Fibroblast of gingiva (primary cell): ENCODE measurements around the gene ATG13.

Experiments
- DNase-seq: peaks from one replicate; pipeline ENCODE4 v3.0.0-alpha.2; 2011; ENCODE audit warnings: low read depth

ATG13 gene

DNA sequence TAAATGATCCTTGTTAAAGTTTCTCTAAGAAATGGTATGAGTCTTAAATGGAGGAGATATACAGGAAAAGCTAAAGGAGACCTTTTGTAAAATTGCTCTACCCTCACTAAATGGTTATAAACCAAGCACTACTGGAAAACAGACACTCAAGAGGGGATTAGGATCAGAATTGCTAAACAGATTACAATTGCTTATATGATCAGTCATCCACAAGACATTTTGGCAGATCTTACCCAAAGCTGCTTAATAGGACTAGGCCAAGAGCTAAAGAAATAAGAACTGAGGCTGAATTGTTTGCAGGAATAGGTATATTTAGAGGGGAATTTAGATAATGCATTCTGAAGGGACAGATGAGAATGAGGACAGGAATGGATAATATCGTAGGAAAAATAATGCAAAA lies 9.8 kb upstream of the ATG13 start:
- no peak for DNase-seq

DNA sequence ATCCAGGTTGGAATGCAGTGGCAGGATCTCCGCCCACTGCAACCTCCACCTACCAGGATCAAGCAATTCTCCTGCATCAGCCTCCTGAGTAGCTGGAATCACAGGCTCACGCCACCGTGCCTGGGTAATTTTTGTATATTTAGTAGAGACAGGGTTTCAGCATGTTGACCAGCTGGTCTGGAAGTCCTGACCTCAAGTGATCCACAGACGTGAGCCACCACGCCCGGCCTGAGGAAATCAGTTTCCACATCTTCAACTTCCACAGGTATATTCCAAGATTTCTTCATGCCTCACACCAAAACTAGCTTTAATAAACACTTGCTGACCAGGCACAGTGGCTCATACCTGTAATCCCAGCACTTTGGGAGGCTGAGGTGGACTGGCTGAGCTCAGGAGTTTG lies 8.0 kb upstream of the ATG13 start:
- DNase-seq, result no peak

DNA sequence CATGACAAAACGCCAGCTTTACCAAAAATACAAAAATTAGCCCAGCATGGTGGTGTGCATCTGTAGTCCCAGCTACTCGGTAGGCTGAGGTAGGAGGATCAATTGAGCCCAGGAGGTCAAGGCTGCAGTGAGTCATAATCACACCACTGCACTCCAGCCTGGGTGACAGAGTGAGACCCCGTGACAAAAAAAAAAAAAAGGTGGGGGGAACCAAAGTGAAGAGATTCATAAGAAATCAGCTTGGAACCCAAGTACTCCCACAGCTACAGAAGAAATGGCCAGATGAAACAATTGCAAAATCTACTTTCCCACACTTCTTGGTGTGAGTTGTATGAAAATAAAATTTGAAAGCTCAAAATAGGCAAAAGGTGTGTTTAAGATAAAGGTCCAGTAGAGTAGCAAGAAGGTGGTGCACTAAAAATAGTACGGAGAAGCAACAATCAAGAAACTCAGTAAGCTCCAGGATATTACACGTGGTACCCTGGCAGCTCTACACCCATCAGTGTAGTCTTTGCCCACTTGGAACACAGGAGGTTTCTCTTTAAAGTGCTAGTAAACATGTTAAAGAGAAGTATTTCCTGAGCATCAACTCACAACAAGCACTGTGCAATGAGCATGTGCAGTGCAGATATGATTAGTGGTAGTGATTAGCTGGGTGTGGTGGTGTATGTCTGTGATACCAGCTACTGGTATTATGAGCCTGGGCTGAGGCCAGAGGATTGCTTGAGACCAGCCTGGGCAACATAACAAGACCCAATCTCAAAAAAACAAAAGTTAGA lies 5.6 kb upstream of the ATG13 start:
- no peak for DNase-seq

DNA sequence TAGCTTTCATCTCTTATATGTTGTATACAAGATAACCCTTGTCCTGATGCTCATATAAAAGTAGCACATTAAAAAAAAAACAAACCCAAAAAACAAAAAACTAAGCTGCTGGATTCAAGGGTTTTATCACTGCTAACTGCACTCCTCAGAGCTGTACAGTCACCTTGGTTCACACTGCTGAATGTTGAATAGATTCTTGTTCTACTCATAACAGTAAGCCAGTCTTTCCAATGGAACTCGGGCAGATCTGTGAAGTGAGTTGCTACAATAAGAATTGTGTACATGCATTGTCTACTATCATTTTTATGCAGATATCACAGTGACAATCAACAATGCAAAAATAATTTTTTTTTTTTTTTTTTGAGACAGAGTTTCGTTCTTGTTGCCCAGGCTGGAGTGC lies 5.0 kb upstream of the ATG13 start:
- DNase-seq, result no peak

DNA sequence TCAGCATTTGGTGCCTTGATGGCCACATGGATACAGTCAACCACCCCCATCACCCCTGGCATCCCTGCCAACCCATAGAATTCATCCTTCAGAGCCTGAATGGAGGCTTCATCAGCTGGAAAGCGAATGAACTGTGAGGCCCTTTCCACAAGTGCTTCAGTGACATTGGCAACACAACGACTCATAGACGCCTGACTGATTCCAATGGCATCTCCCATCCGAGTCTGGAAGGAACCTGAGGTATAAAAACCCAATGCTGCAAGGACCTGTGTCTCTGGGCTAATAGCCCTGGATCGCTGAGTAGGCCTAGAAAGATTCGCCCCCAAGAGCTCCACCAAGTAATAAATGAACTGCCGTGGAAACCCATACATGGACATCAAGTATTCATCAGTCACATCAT lies 1.6 kb upstream of the ATG13 start:
- no peak for DNase-seq

DNA sequence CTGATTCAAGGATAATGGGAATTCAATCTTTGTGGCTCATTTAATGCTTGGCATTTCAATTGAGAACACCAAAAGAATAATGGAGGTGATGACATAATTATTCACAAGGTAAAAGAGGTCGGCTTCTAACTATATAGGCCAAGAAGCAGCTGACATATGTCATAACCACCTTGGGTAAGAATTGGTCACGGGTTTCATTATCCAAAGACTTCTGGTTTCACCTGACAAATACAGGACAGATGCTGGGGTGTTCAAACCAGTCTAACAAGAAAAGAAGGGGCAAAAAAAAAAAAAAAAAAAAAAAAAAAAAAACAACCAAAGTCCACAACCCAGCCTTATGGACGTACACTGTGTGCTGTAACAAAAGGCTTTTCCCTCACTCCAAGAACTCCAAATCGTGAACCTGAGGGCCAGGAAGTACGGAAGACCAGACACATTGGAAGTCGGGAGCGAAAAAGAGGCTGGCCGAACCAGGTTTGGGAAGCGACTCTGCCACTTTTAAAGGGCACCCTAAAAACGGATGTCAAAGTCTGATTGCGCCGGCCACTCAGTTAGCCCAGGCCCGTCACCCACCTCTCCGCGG lies 711 bp upstream of the ATG13 start:
- DNase-seq, result no peak

DNA sequence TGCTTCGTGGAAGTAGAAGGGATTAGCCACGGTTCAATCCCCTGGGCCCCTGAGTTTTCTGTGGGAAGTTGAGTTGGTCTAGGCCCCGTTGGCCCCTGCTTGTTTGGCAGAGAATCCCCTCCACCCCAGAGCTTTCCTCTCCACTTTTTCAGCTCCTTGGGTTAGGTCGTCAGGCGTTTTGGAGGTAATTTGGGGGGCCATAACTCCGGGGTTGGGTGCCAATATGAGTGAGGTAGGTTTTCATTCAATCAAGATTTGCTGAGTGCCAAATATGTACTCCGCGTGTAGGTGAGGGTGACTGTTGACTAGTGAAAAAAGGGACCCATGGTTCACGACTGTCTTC lies 590 bp downstream of the ATG13 start:
- no peak for DNase-seq

DNA sequence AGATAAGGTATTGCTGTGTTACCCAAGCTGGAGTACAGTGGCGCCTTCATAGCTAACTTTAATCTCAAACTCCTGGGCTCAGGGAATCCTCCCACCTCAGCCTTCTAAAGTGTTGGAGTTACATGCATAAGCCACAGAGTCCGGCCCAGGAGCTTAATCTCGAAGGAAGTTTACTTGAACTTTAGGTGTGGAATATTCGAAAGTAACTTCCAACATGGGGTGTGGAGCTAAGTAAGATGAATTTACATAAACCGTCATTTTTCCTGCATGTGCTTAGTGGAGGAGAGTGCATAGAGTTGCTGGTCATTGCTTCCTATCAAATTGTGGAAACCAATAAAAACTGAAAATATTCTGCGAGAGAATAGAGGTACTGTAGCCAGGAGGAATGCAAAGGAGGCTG lies 1.5 kb downstream of the ATG13 start:
- no peak for DNase-seq

DNA sequence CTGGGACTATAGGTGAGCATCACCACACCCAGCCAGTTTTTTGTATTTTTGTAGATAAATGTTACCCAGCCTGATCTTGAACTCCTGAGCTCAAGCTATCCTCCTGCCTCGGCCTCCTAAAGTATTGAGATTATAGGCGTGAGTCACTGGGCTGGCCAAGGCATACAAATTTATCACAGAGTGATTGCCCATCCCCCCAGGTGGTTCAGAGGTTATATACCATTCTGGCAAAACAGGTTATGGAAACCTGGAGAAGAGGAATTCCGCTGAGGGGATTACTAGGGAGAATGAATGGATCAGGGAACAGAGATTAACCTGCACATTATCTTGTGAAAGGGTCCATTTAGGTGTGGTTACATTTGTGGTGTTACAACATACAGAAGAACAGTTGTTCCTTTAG lies 8.1 kb downstream of the ATG13 start:
- no peak for DNase-seq

DNA sequence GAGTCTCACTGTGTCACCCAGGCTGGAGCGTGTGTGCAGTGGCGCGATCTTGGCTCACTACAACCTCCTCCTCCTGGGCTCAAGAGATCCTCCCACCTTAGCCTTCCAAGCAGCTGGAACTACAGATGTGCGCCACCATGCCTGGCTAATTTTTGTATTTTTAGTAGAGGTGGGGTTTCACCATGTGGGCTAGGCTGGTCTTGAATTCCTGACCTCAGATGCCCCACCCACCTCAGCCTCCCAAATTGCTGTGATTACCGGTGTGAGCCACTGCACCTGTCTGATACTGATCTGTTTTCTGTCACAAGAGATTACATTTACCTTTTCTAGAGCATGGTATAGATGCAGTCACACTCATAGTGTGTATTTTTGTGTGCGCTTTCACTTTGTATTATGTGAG lies 11.6 kb downstream of the ATG13 start:
- DNase-seq, result no peak

DNA sequence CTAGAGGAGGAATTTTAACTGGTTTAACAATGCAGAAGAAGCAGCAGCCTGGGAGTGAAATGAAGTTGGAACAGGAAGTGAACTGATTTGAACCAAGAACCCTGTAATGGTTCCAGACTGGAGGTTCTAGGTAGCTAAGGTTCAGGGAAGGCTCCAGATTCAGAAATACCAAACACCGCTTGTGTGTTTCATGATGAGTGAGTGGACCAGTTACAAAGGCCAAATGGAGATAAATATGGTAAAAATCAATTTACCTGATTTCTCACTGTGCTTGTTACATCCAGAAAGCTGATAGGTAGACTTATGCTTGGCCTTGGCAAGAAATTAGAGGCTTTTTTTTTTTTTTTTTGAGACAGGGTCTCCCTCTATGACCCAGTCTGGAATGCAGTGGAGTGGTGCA lies 12.9 kb downstream of the ATG13 start:
- DNase-seq, result no peak

DNA sequence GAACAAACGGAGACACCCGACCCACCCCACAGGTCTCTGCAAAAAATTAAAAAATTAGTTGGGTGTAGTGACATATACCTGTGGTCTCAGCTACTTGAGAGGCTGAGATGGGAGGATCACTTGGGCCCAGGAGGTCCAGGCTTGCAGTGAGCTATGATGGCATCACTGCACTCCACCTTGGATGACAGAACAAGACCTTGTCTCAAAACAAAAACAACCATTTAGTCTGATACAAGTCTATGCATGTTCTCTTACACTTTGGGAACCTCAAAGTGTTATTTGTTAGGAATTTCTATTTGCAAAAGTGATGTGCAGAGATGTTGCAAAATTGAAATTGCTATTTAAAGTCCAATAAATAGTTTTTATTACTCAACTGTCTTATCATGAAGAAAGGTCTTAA lies 14.3 kb downstream of the ATG13 start:
- no peak for DNase-seq

DNA sequence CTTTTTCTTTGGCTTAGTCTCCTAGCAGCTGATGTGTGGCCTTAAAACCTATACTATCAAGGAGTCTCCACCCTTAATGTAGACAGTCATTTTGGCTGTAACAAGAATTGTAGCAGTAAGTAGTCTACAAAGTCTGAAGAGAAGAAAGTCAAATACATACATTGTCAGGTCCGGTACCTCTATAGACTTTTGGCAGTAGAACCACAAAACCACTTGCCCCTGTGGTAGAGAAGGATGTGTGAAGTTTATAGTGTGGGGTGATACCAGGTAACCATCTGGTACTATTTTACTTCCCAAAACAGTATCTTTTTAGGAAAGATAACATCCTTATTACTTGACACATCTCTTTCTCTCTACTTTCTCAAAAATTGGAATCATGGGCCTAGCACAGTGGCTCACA lies 15.1 kb downstream of the ATG13 start:
- DNase-seq, result no peak

DNA sequence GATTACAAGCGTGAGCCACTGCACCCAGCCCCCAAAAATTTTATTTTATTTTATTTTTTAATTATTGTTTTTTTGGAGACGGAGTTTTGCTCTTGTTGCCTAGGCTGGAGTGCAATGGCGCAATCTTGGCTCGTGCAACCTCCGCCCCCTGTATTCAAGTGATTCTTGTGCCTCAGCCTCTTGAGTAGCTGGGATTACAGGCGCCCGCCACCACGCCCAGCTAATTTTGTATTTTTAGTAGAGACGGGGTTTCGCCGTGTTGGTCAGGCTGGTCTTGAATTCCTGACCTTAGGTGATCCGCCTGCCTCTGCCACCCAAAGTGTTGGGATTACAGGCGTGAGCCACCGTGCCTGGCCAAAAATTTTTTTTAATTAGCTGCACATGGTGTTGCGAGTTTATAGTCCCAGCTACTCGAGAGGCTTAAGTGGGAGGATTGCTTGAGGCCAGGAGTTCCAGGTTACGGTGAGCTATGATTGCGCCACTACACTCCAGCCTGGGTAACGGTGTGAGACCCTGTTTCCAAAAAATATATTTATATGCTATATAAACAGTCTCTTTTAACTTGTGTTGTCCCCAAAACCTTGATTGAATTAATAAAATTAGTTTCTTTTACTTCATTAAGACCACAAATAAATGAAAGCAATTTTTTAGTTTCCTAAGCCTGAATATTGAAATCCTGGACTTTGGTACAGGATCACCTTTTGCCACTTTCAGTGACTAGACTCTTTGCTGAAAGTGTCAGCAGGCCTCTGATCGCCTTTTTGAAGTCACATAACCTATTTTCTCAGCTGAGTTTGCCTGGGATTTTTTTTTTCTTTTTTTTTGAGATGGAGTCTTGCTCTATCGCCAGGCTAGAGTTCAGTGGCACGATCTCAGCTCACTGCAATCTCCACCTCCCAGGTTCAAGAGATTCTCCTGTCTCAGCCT lies 16.2 kb downstream of the ATG13 start:
- DNase-seq, result no peak

DNA sequence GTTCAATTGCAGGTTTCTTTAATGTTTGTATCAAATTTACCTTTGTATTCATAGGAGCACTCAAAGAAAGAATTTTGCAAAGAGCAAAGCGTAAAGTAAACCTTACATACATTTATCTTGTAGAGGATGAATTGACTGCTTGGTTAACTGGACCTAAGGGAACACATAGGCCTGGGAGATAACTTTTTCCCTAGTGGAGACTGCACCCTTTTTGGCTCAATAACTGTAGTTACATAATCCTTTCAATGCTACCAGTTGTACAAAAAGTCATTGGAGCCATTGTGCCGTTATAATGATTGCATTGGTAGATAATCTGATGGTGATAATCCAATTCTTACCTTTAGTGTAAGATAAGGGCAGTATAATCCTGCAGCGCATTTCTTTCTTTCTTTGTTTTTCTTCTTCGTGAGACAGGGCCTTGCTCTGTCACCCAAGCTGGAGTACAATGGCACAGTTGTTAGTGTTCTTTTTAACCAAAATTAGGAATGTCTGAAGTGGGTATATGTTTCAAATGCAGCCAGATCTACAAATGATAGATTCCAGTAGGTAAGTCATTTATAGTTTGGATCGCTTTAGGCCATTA lies 18.3 kb downstream of the ATG13 start:
- no peak for DNase-seq

DNA sequence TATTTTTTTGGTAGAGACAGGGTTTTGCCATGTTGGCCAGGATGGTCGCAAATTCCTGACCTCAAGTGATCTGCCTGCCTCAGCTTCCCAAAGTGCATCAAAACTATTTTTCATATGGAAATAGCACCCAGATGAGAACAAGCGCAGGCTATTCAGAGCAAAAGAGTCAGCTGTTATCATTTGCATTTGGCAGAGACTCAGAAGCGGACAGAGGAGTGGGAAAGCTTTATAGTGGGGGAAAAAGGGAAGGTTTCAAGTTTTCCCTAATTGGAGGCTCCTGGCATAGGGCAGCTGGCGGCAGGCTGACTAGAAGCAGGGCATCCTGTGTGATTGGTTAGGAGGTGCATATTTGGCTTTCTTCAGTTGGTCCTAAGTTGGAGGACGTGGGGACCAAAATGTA lies 20.2 kb downstream of the ATG13 start:
- no peak for DNase-seq

DNA sequence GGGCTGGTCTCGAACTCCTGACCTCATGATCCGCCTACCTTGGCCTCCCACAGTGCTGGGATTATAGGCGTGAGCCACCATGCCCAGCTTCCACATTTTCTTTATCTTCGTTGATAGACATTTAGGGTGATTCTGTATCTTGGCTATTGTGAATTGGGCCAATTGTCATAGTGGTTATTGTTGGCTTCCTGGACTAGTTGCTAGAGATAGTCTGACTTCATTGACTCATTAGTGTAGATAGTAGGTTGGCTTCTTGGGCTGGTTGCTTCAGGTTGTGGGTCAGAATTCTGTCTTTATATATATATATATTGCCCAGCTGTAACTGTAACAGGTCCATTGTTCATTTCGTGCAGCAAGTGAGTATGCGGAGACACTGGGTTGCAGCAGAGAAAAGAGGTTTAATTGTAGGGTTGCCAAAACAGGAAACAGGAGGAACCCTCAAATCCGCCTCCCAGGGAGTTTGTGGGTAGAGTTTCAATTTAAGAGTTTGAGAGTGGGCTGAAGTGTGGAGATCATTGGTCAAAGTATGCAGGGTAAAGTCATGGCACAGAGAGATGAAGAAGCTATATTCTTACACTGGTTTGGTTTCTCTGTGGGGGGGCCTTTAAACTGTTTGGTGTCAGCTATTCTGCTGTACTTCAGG lies 22.0 kb downstream of the ATG13 start:
- DNase-seq, result no peak

DNA sequence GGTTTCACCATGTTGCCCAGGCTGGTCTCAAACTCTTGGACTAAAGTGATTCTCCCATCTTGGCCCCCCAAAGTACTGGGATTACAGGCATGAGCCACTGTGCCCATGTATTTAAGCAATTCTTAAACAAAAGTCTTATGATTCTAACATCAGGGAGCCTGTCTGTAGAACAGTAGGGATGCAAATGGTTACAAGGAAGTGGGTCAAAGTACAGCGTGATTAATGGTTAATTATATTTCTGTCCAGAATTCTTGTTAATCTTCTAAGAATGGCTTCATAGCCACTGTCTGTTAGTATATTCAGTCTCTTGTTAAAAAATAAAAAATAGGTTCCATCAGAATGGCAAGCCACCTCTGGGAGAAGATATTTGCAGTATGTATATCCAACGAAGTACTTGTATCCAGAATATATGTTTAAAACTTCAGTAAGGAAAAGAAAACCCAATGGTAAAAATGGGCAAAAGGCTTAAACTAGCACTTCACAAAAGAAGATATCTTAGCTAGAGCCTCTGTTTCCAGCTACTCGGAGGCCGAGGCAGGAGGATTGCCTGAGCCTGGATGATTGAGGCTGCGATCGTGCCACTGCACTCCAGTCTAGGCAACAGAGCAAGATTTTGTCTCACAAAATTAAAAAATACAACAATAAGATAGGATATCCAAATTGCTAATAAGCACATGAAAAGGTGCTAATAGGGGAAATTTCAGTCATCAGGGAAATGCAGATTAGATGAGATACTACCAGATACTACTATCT lies 22.9 kb downstream of the ATG13 start:
- DNase-seq, result no peak

DNA sequence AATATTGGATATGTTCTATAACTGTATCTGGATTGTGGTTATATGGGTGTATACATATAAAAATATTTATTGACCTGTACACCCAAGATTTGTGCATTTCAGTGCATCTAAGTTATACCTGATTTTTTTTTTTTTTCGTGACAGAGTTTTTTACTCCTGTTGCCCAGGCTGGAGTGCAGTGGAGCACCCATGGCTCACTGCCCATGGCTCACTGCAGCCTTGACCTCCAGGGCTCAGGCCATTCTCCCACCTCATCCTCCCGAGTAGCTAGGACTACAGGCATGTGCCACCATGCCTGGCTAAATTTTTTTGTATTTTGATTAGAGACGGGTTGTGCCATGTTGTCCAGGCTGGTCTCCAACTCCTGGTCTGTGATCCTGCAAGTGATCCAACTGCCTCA lies 24.3 kb downstream of the ATG13 start:
- DNase-seq, result no peak

DNA sequence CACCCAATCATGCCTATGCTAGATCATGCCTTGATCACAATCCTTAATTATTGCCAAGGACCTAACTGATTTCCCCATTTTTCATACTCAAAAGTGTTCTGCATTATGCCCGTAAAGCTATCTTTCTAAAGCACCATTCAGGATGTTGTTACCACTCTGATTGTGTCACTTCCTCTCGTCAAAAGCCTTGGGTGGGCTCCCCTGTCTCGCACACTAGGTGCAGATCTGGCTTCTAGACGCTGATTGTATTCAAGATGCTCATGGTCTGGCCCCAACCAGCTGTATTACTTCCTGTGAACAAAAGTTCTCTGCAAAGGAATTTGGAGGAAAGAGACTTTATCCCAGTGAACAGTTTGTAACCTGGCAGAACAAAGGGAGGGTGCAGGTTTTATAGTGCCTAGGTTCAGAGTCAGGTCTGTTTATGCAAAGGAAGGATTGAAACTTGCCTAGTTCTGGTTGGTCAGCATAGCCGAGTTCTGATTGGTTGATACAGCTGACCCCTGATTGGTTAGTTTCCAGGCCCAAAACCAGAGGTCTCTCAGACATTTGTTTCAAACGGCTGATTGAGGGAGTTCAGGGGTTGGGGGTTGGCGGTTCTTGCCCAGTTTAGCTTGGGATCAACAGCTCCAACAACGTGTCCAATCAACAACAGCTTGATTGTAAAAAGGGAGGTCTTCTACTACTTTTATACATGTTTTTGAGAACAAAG lies 25.4 kb downstream of the ATG13 start:
- DNase-seq, result no peak

DNA sequence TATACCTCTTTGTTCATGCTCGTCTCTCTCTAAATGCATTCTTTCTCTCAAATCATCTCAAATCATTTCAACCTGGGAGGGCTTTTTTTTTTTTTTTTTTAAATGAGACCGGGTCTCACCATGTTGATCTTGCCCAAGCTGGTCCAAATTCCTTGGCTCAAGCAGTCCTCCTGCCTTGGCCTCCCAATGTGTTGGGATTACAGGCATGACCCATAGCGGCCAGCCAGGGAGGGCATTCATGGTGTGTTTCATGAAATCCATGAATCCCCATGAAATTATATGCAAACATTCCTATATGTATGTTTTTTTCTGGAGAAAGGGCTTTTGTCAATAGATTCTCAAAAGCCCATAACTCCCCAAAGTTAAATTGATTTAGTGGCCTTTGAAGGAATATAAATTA lies 26.2 kb downstream of the ATG13 start:
- no peak for DNase-seq
